IMR-90 (cell line): ENCODE results near the gene ZBTB40. TPM values are rescaled to one million over a fixed set of nuclear protein-coding genes. Genes with fewer than 3 reads are reported as not detected.

Source experiments
- ATAC-seq: fragments of 200-7000 bp; cut with Tn5 transposase; 2 replicates; pipeline ENCODE4 v1.9.1; 2020; ENCODE audit warnings: low read depth, mild to moderate bottlenecking, moderate library complexity
- BruUV-seq: library from RNA; stranded (reverse); fragments of 400-500 nt; replicated peaks from 2 replicates; lab custom pipeline; 2021; lab: Mats Ljungman, UMichigan
- CTCF ChIA-PET: fragments of 300-600 bp; formaldehyde crosslinking; extraction: SDS; loops from one replicate; lab custom pipeline; 2021; ENCODE audit warnings: antibody characterized with exemption; lab: Yijun Ruan, JAX
- POLR2A ChIA-PET: fragments of 300-600 bp; sonication (Branson Sonifier 250); formaldehyde crosslinking; loops from one replicate; lab custom pipeline; 2022; ENCODE audit warnings: antibody characterized with exemption; ENCODE audit not compliant: unreplicated experiment; lab: Charles Lee
- DNase-seq: peaks from one replicate; pipeline ENCODE4 v3.0.0; 2013
- H2AFZ ChIP-seq: replicated peaks from 2 replicates; pipeline ENCODE3; 2013; ENCODE audit warnings: low read length, mild to moderate bottlenecking; ENCODE audit not compliant: poor library complexity
- H2AK5ac ChIP-seq: 2 replicates; pipeline ENCODE4 v1.6.1; 2013; ENCODE audit warnings: low read depth, low read length, inconsistent platforms
- H2AK9ac ChIP-seq: replicated peaks from 2 replicates; pipeline ENCODE3; 2013; ENCODE audit warnings: mild to moderate bottlenecking, low read depth, low read length, moderate library complexity; ENCODE audit not compliant: poor library complexity
- H2BK120ac ChIP-seq: 2 replicates; pipeline ENCODE4 v1.6.1; 2013; ENCODE audit warnings: low read depth, low read length, inconsistent platforms
- H2BK15ac ChIP-seq: 3 replicates; pipeline ENCODE4 v1.6.1; 2013; ENCODE audit warnings: low read depth, low read length, inconsistent platforms
- H2BK20ac ChIP-seq: 2 replicates; pipeline ENCODE4 v1.6.1; 2013; ENCODE audit warnings: low read depth, mild to moderate bottlenecking, inconsistent platforms, low read length, moderate library complexity
- H2BK5ac ChIP-seq: 2 replicates; pipeline ENCODE4 v1.6.1; 2013; ENCODE audit warnings: mild to moderate bottlenecking, low read depth, low read length, inconsistent platforms; ENCODE audit not compliant: poor library complexity, severe bottlenecking
- H3K14ac ChIP-seq: replicated peaks from 2 replicates; pipeline ENCODE4 v1.6.1; 2013; ENCODE audit warnings: low read depth, low read length, inconsistent platforms
- H3K18ac ChIP-seq: 2 replicates; pipeline ENCODE4 v1.6.1; 2013; ENCODE audit warnings: low read depth, low read length, control low read depth
- H3K23ac ChIP-seq: 2 replicates; pipeline ENCODE4 v1.6.1; 2013; ENCODE audit warnings: low read depth, low read length, inconsistent platforms
- H3K27ac ChIP-seq: 2 replicates; pipeline ENCODE4 v1.5.1; 2013; ENCODE audit warnings: mild to moderate bottlenecking, control low read depth, low read length; ENCODE audit not compliant: insufficient read depth
- H3K27me3 ChIP-seq: 2 replicates; pipeline ENCODE4 v1.6.1; 2013; ENCODE audit warnings: low read length; ENCODE audit not compliant: control insufficient read depth, insufficient read depth
- H3K36me3 ChIP-seq: 2 replicates; pipeline ENCODE4 v1.6.1; 2013; ENCODE audit warnings: low read length, mixed read lengths; ENCODE audit not compliant: control insufficient read depth, insufficient read depth
- H3K4ac ChIP-seq: 2 replicates; pipeline ENCODE4 v1.6.1; 2013; ENCODE audit warnings: low read depth, low read length, inconsistent platforms
- H3K4me1 ChIP-seq: 2 replicates; pipeline ENCODE4 v1.6.1; 2013; ENCODE audit warnings: low read length, mixed read lengths; ENCODE audit not compliant: control insufficient read depth, insufficient read depth
- H3K4me2 ChIP-seq: 2 replicates; pipeline ENCODE4 v1.6.1; 2013; ENCODE audit warnings: low read depth, mild to moderate bottlenecking, control low read depth, low read length, moderate library complexity
- H3K4me3 ChIP-seq: 2 replicates; pipeline ENCODE4 v1.5.1; 2013; ENCODE audit warnings: low read depth, mild to moderate bottlenecking, control low read depth, low read length, moderate library complexity; ENCODE audit not compliant: insufficient read depth
- H3K56ac ChIP-seq: 2 replicates; pipeline ENCODE4 v1.6.1; 2013; ENCODE audit warnings: low read length, inconsistent platforms; ENCODE audit not compliant: insufficient read depth; ENCODE audit errors: extremely low read depth
- H3K79me1 ChIP-seq, 2 experiments: 2 replicates each; pipeline ENCODE4 v1.6.1; 2013; ENCODE audit warnings: low read length in 2 of 2, inconsistent platforms in 1 of 2, low read depth in 1 of 2
- H3K9ac ChIP-seq: 2 replicates; pipeline ENCODE4 v1.6.1; 2013; ENCODE audit warnings: low read depth, low read length, control low read depth
- H3K9me1 ChIP-seq: 2 replicates; pipeline ENCODE4 v1.6.1; 2013; ENCODE audit warnings: low read length, inconsistent platforms; ENCODE audit not compliant: insufficient read depth
- H3K9me3 ChIP-seq: 2 replicates; pipeline ENCODE4 v1.6.1; 2013; ENCODE audit warnings: low read length; ENCODE audit not compliant: control insufficient read depth, insufficient read depth
- H4K20me1 ChIP-seq: 2 replicates; pipeline ENCODE4 v1.6.1; 2013; ENCODE audit warnings: low read length, inconsistent platforms; ENCODE audit not compliant: insufficient read depth
- H4K5ac ChIP-seq: 2 replicates; pipeline ENCODE4 v1.6.1; 2013; ENCODE audit warnings: mild to moderate bottlenecking, low read depth, low read length, control low read depth
- H4K8ac ChIP-seq, 2 experiments: 2 replicates each; pipeline ENCODE4 v1.6.1; 2013; ENCODE audit warnings: low read depth in 2 of 2, low read length in 2 of 2, control low read depth in 1 of 2, inconsistent platforms in 1 of 2
- H4K91ac ChIP-seq: 2 replicates; pipeline ENCODE4 v1.6.1; 2013; ENCODE audit warnings: low read depth, low read length, inconsistent platforms; ENCODE audit not compliant: insufficient read depth
- BHLHE40 ChIP-seq: fragments of 150-350 bp; IDR thresholded peaks from 2 replicates; pipeline ENCODE4 v1.6.1; 2016; ENCODE audit warnings: mild to moderate bottlenecking, low read depth, low read length
- CEBPB ChIP-seq: IDR thresholded peaks from 2 replicates; pipeline ENCODE4 v1.6.1; 2012; ENCODE audit warnings: low read depth, low read length, improper control_type of control experiment
- CHD1 ChIP-seq: IDR thresholded peaks from 2 replicates; pipeline ENCODE4 v1.6.1; 2012; ENCODE audit warnings: low read depth, low read length, improper control_type of control experiment
- MAZ ChIP-seq: IDR thresholded peaks from 2 replicates; pipeline ENCODE4 v1.6.1; 2012; ENCODE audit warnings: low read depth, mild to moderate bottlenecking, low read length, improper control_type of control experiment, moderate library complexity, borderline replicate concordance
- POLR2A ChIP-seq: IDR thresholded peaks from 2 replicates; pipeline ENCODE4 v1.6.1; 2012; ENCODE audit warnings: mild to moderate bottlenecking, low read depth, low read length
- RCOR1 ChIP-seq: IDR thresholded peaks from 2 replicates; pipeline ENCODE4 v1.6.1; 2012; ENCODE audit warnings: mild to moderate bottlenecking, low read length, improper control_type of control experiment; ENCODE audit not compliant: insufficient replicate concordance
- WGBS, 2 experiments: methylation state at CpG; one replicate each; pipeline versions ENCODE4 v1.1.5 to v1.1.7; 2013; ENCODE audit warnings: missing lambda C conversion rate in 2 of 2; ENCODE audit not compliant: insufficient read length in 1 of 2; ENCODE audit errors: extremely low coverage in 2 of 2; 5-methylcytosine and 5-hydroxymethylcytosine counted together
- dilution Hi-C: fragments of 300-500 bp; cut with HindIII; formaldehyde crosslinking; loops from one replicate; pipeline ENCODE4 v1.14.3; 2018; ENCODE audit warnings: low sequenced_read_pairs; ENCODE audit not compliant: unreplicated experiment
- in situ Hi-C: fragments of 300-500 bp; cut with MboI; formaldehyde crosslinking; loops from 3 replicates; pipeline ENCODE4 v1.14.3; 2019; ENCODE audit warnings: low sequenced_read_pairs, inconsistent platforms, mixed read lengths
- intact Hi-C: fragments of 100-400 bp; cut with micrococcal nuclease; formaldehyde crosslinking; loops from 2 replicates; pipeline ENCODE4 v1.10.0; 2022
- polyA plus RNA-seq, 3 experiments: library from polyadenylated mRNA; depleted of rRNA; stranded (reverse); fragments of >200 nt; gene quantifications; 2 replicates each; pipeline ENCODE4 v1.2.3, GENCODE V29; 2012; ENCODE audit warnings: low replicate concordance in 1 of 3
- total RNA-seq: library from RNA; depleted of rRNA; stranded (reverse); fragments of >200 nt; gene quantifications from 2 replicates; pipeline ENCODE4 v1.2.3, GENCODE V29; 2012
- TF ChIP-seq, protein P1 (sequence below): fragments of 150-350 bp; IDR thresholded peaks from 2 replicates; pipeline ENCODE4 v1.6.1; 2016; ENCODE audit warnings: low read depth, mild to moderate bottlenecking, low read length, moderate library complexity, borderline replicate concordance
- TF ChIP-seq, protein P2 (sequence below): fragments of 150-350 bp; IDR thresholded peaks from 2 replicates; pipeline ENCODE4 v1.6.1; 2017; ENCODE audit warnings: mild to moderate bottlenecking, antibody characterized with exemption, low read length, low read depth

The ZBTB40 gene
- total and polyA plus RNA-seq, 2 of the 4 experiments (the other 2 are of a cell fraction): 6.0 to 9.7 TPM

DNA sequence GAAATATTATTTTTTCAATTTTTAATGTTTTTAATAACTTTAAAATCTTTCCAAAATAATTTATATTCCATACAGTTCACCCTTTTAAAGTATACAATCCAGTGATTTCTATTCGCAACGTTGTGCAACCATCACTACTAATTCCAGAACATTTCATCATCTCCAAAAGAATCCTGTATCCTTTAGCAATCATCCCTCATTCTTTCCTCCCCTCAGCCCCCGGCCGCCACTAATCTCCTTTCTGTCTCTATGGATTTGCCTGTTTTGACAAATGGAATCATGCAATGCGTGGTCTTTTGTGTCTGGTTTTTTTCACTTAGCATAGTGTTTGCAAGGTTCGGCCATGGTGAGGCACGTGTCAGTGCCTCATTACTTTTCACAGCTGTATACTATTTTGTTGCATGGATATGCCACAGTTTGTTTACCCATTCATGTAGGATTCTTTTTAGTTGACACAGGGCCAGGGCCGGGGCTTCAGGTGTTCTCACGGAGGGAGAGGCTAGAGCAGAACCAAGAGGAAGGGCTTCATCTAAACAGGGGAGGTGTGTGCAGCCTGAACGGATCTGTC, 40.6 kb upstream of the ZBTB40 start:
- Histone ChIP-seq H2AK5ac (no peak overlapping the region), H3K4me3 (no peak overlapping the region), H3K56ac (no peak overlapping the region), H3K9me1 (0 out of 2 replicates have a peak, but pooled peaks cover 2% of the 10 kb centered on the region), H4K8ac (no peak overlapping the region), H4K5ac (no peak overlapping the region), H2BK5ac (no peak overlapping the region), H3K23ac (no peak overlapping the region), H3K4me2 (no peak overlapping the region), H2BK120ac (no peak overlapping the region), H3K14ac (no peak overlapping the region), H3K4ac (no peak overlapping the region), H2BK20ac (no peak overlapping the region), H4K91ac (no peak overlapping the region), H3K79me1 (no peaks in the 10 kb centered on the region), H3K27me3 (peaks cover 30% of the 10 kb centered on the region), H2BK15ac (no peak overlapping the region), H4K20me1 (no peaks in the 10 kb centered on the region; the same call in 1 of the 2 replicates), H3K9ac (no peak overlapping the region), H2AFZ (no peak overlapping the region), H2AK9ac (no peak overlapping the region), H3K27ac (no peak overlapping the region), H3K36me3 (no peaks in the 10 kb centered on the region), H3K18ac (no peak overlapping the region), H3K4me1 (peaks cover 16% of the 10 kb centered on the region; the same call in 1 of the 2 replicates), H3K9me3 (peaks cover 3% of the 10 kb centered on the region; the same call in 1 of the 2 replicates)
- no TSS peak for BruUV-seq
- TF ChIP-seq CHD1: no peak
- TF ChIP-seq, protein P1, sequence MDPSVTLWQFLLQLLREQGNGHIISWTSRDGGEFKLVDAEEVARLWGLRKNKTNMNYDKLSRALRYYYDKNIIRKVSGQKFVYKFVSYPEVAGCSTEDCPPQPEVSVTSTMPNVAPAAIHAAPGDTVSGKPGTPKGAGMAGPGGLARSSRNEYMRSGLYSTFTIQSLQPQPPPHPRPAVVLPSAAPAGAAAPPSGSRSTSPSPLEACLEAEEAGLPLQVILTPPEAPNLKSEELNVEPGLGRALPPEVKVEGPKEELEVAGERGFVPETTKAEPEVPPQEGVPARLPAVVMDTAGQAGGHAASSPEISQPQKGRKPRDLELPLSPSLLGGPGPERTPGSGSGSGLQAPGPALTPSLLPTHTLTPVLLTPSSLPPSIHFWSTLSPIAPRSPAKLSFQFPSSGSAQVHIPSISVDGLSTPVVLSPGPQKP: no peak
- no peak for TF ChIP-seq MAZ
- TF ChIP-seq, protein P2, sequence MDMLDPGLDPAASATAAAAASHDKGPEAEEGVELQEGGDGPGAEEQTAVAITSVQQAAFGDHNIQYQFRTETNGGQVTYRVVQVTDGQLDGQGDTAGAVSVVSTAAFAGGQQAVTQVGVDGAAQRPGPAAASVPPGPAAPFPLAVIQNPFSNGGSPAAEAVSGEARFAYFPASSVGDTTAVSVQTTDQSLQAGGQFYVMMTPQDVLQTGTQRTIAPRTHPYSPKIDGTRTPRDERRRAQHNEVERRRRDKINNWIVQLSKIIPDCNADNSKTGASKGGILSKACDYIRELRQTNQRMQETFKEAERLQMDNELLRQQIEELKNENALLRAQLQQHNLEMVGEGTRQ: no peak
- TF ChIP-seq BHLHE40: no peak
- TF ChIP-seq CEBPB: peak; percentile 28; the same call in 1 of the 2 replicates
- no peak for TF ChIP-seq RCOR1
- TF ChIP-seq POLR2A: no peak
- intact Hi-C loops (loop anchor here (10.0 kb wide), 1 partner anchor 386 kb away; no protein-coding TSS in a partner anchor), in situ Hi-C loops (no loop called here), dilution Hi-C loops (no loop called here)
- POLR2A ChIA-PET: no interaction called here
- DNase-seq (no peak), ATAC-seq (no peak)
- no CpG with 5 or more reads among the region's 10 CpGs for WGBS, 2 experiments
- CTCF ChIA-PET: no interaction called here
